Adipose tissue (tissue), 3 donors: ENCODE measurements around the gene UBAP2. TPM values are rescaled to one million over a fixed set of nuclear protein-coding genes. Genes with fewer than 3 reads are reported as not detected.

Experiments
- H3K27ac ChIP-seq: one replicate; pipeline ENCODE4 v1.5.1; 2013; ENCODE audit warnings: low read depth, low read length
- WGBS, 3 donors: extraction: QIAGEN DNeasy Blood & Tissue Kit; methylation state at CpG; one replicate each; pipeline ENCODE4 v1.1.7; 2013; 5-methylcytosine and 5-hydroxymethylcytosine counted together
- polyA plus RNA-seq, 3 donors: library from polyadenylated mRNA; stranded (reverse); fragments of 200-250 nt; gene quantifications; one replicate each; pipeline ENCODE4 v1.2.3, GENCODE V29; 2013
- donor health status: healthy with polysubstance abuse.
- donor health status: Bipolar disorder and iron deficiency.
- donor health status: healthy.

The UBAP2 gene
- polyA plus RNA-seq = 1 to 10 TPM; 8.0 to 9.6 (median 9.4) TPM

- H3K27ac ChIP-seq = peak within 1 kb of the TSS; percentile 55
- WGBS, 3 donors = 0% methylated on average over 61 to 70 of the region's 70 CpGs
Observed at GRCh38 chr9:34048727-34049629, at the start of gene UBAP2. TSS of gene UBAP2 (minus strand) at chr9:34048887. CDS start at chr9:34017148, 31,739 bp downstream.

GRCh38 chr9:34098307-34098706 is 49.6 kb upstream of the UBAP2 start:
- no peak overlapping the region for H3K27ac ChIP-seq
- WGBS, 3 donors = 85 to 93% (median 85%) methylated on average over 5 of the region's 5 CpGs

GRCh38 chr9:34097865-34098264 is 49.2 kb upstream of the UBAP2 start:
- 94 to 100% (median 100%) methylated on average over 1 of the region's 1 CpG for WGBS, 3 donors
- H3K27ac ChIP-seq = no peak overlapping the region

- 88 to 93% (median 90%) methylated on average over 4 of the region's 4 CpGs for WGBS, 3 donors
- no peak overlapping the region for H3K27ac ChIP-seq
Observed at GRCh38 chr9:34096751-34097150, 48.1 kb upstream of the UBAP2 start.

GRCh38 chr9:34093578-34093977 is 44.9 kb upstream of the UBAP2 start:
- WGBS, 3 donors = 65 to 96% (median 91%) methylated on average over 5 of the region's 5 CpGs
- H3K27ac ChIP-seq = no peak overlapping the region

GRCh38 chr9:34089311-34089710 is 40.6 kb upstream of the UBAP2 start:
- H3K27ac ChIP-seq = no peak overlapping the region
- 92 to 93% (median 92%) methylated on average over 7 of the region's 7 CpGs for WGBS, 3 donors

GRCh38 chr9:34087370-34087769 is 38.7 kb upstream of the UBAP2 start:
- no peak overlapping the region for H3K27ac ChIP-seq
- 23 to 43% (median 24%) methylated on average over 1 of the region's 1 CpG for WGBS, 3 donors

- no peak overlapping the region for H3K27ac ChIP-seq
Observed at GRCh38 chr9:34086864-34087263, 38.2 kb upstream of the UBAP2 start.

- 83 to 94% (median 88%) methylated on average over 6 of the region's 6 CpGs for WGBS, 3 donors
- H3K27ac ChIP-seq = no peak overlapping the region
Observed at GRCh38 chr9:34085581-34086500, 37.2 kb upstream of the UBAP2 start.

- 4 to 68% (median 38%) methylated on average over 1 of the region's 1 CpG for WGBS, 3 donors
- no peak overlapping the region for H3K27ac ChIP-seq
Observed at GRCh38 chr9:34084562-34084961, 35.9 kb upstream of the UBAP2 start.

GRCh38 chr9:34079181-34079580 is 30.5 kb upstream of the UBAP2 start:
- H3K27ac ChIP-seq = no peak overlapping the region
- WGBS, 3 donors = 74 to 89% (median 86%) methylated on average over 2 of the region's 2 CpGs

- 25 to 66% (median 64%) methylated on average over 5 of the region's 5 CpGs for WGBS, 3 donors
- H3K27ac ChIP-seq = no peak overlapping the region
Observed at GRCh38 chr9:34072868-34073590, 24.3 kb upstream of the UBAP2 start.

- WGBS, 3 donors = 76 to 94% (median 92%) methylated on average over 2 of the region's 2 CpGs
- no peak overlapping the region for H3K27ac ChIP-seq
Observed at GRCh38 chr9:34072410-34072809, 23.7 kb upstream of the UBAP2 start.

GRCh38 chr9:34070606-34071324 is 22.1 kb upstream of the UBAP2 start:
- 58 to 75% (median 70%) methylated on average over 5 of the region's 5 CpGs for WGBS, 3 donors
- H3K27ac ChIP-seq = no peak overlapping the region

- 90 to 93% (median 92%) methylated on average over 6 of the region's 6 CpGs for WGBS, 3 donors
- no peak overlapping the region for H3K27ac ChIP-seq
Observed at GRCh38 chr9:34069831-34070230, 21.1 kb upstream of the UBAP2 start.

- WGBS, 3 donors = 93 to 98% (median 94%) methylated on average over 3 of the region's 3 CpGs
- no peak overlapping the region for H3K27ac ChIP-seq
Observed at GRCh38 chr9:34065541-34065940, 16.9 kb upstream of the UBAP2 start.

- H3K27ac ChIP-seq = no peak overlapping the region
- WGBS, 3 donors = 75 to 95% (median 89%) methylated on average over 3 of the region's 3 CpGs
Observed at GRCh38 chr9:34059954-34060353, 11.3 kb upstream of the UBAP2 start.

- 25 to 49% (median 44%) methylated on average over 3 of the region's 3 CpGs for WGBS, 3 donors
Observed at GRCh38 chr9:34059281-34059680, 10.6 kb upstream of the UBAP2 start.

More at GRCh38 chr9:34059281-34059680, 10.6 kb upstream of the UBAP2 start:
- no peak overlapping the region for H3K27ac ChIP-seq
